Kasumi-1 (cell line): ENCODE results near the gene UBAC2.

Experiments
- DNase-seq, 2 experiments: peaks; one replicate each; lab custom pipeline; 2025; lab: John Stamatoyannopoulos, UW

The UBAC2 gene

GRCh38 chr13:99271249-99271648, 70.6 kb downstream of the UBAC2 start:
- no peak for DNase-seq

GRCh38 chr13:99272481-99272880, 71.8 kb downstream of the UBAC2 start:
- no peak for DNase-seq

GRCh38 chr13:99273128-99273527, 72.5 kb downstream of the UBAC2 start:
- no peak for DNase-seq

- peak in 1 of 2 experiments; percentile 30 for DNase-seq
Measured at GRCh38 chr13:99275093-99275469, 74.4 kb downstream of the UBAC2 start.

GRCh38 chr13:99276706-99277105, 76.1 kb downstream of the UBAC2 start:
- no peak for DNase-seq

GRCh38 chr13:99277629-99278028, 77.0 kb downstream of the UBAC2 start:
- DNase-seq, result no peak

- DNase-seq, result no peak
Measured at GRCh38 chr13:99278200-99278599, 77.5 kb downstream of the UBAC2 start.

GRCh38 chr13:99278843-99279242, 78.2 kb downstream of the UBAC2 start:
- no peak for DNase-seq

- DNase-seq, result no peak
Measured at GRCh38 chr13:99279637-99280036, 79.0 kb downstream of the UBAC2 start.

GRCh38 chr13:99280166-99280565, 79.5 kb downstream of the UBAC2 start:
- DNase-seq, result no peak

GRCh38 chr13:99281811-99282263, 81.2 kb downstream of the UBAC2 start:
- DNase-seq, result no peak

- DNase-seq, result no peak
Measured at GRCh38 chr13:99282264-99283231, 81.9 kb downstream of the UBAC2 start.

- no peak for DNase-seq
Measured at GRCh38 chr13:99285432-99286182, 85.0 kb downstream of the UBAC2 start.

GRCh38 chr13:99287551-99287950, 86.9 kb downstream of the UBAC2 start:
- no peak for DNase-seq

GRCh38 chr13:99288089-99288488, 87.4 kb downstream of the UBAC2 start:
- DNase-seq, result peak; percentile 28 to 29

- no peak for DNase-seq
Measured at GRCh38 chr13:99289271-99289670, 88.6 kb downstream of the UBAC2 start.

- DNase-seq, result no peak
Measured at GRCh38 chr13:99289674-99290337, 89.2 kb downstream of the UBAC2 start.

- no peak for DNase-seq
Measured at GRCh38 chr13:99290894-99291293, 90.2 kb downstream of the UBAC2 start.

GRCh38 chr13:99293178-99293577, 92.5 kb downstream of the UBAC2 start:
- DNase-seq, result peak in 1 of 2 experiments; percentile 23

GRCh38 chr13:99294198-99294597, 93.5 kb downstream of the UBAC2 start:
- no peak for DNase-seq

GRCh38 chr13:99294958-99295357, 94.3 kb downstream of the UBAC2 start:
- DNase-seq, result no peak

GRCh38 chr13:99295488-99296252, 95.0 kb downstream of the UBAC2 start:
- no peak for DNase-seq
